C4-2B (cell line): ENCODE data around the gene SRMS.

Source experiments
- ZFX ChIP-seq: fragments of 450-650 bp; IDR thresholded peaks from 2 replicates; pipeline ENCODE4 v1.6.1; 2017
- TF ChIP-seq, protein P1 (sequence below): fragments of 450-650 bp; conservative IDR thresholded peaks from 2 replicates; pipeline ENCODE4 v1.5.1; 2017; ENCODE audit warnings: mild to moderate bottlenecking

DNA sequence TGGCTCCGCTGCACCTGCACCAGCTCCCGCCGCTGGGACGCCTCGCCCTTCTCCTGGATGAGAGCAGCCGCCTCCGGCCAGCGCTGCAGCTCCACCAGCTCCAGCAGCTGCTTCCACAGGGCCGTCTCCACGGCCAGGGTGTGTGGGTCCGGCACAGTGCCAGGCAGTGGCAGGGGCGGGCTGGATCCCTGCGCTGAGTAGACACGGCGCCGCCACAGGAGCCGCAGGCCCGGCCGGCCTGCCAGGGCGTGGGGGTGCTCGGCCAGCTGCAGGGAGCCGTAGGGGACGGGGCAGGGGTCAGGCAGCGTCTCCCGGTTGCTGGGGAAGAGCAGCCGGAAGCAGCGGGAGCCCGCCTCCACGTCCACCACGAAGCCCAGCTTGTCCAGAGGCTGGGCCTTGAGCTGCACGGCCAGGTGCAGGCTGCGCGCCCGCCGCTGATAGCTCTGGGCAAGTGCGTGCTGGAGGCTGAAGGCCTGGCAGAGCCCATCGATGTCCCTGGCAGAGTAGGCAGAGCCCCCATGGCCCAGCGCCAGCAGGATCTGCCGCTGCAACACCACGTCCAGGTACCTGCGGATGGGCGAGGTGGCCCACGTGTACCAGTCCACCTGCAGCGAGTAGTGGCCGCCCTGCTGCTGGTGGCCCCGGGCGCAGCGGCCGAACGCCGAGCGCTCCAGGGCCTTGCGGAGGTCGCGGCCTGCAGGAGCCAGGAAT is 15.8 kb upstream of the SRMS start:
- TF ChIP-seq, protein P1, sequence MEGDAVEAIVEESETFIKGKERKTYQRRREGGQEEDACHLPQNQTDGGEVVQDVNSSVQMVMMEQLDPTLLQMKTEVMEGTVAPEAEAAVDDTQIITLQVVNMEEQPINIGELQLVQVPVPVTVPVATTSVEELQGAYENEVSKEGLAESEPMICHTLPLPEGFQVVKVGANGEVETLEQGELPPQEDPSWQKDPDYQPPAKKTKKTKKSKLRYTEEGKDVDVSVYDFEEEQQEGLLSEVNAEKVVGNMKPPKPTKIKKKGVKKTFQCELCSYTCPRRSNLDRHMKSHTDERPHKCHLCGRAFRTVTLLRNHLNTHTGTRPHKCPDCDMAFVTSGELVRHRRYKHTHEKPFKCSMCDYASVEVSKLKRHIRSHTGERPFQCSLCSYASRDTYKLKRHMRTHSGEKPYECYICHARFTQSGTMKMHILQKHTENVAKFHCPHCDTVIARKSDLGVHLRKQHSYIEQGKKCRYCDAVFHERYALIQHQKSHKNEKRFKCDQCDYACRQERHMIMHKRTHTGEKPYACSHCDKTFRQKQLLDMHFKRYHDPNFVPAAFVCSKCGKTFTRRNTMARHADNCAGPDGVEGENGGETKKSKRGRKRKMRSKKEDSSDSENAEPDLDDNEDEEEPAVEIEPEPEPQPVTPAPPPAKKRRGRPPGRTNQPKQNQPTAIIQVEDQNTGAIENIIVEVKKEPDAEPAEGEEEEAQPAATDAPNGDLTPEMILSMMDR, result no peak
- no peak for TF ChIP-seq ZFX
